ENCODE measurements around the gene FNDC3B. TPM values are rescaled to one million over a fixed set of nuclear protein-coding genes. Genes with fewer than 3 reads are reported as not detected.
A peak's percentile ranks its signal among the peaks of the same experiment; 100 is the strongest.

The FNDC3B gene
- total RNA-seq, 1 donor from 2014 or later = 29.5 TPM

- Histone ChIP-seq H3K27me3 (no peaks in the 10 kb centered on the region), H3K79me2 (ENCODE audit: low read depth) (peaks cover 57% of the 10 kb centered on the region), H4K20me1 (ENCODE audit: low read depth) (peaks cover 15% of the 10 kb centered on the region), H3K9me3 (ENCODE audit: low read depth) (no peaks in the 10 kb centered on the region), H3K4me3 (no peak overlapping the region), H3K9ac (no peak overlapping the region), H3K27ac (peak overlapping the region; percentile 76), H3F3A (ENCODE audit: low read depth) (peaks cover 17% of the 10 kb centered on the region), H3K4me1 (peaks cover 37% of the 10 kb centered on the region), H3K4me2 (peak overlapping the region; percentile 19), H2AFZ (replicated peaks) (no peak overlapping the region), H3K36me3 (no peaks in the 10 kb centered on the region)
- H3K36me3 Mint-ChIP-seq = peaks cover 22% of the 10 kb centered on the region
- TF ChIP-seq EZH2 (IDR thresholded peaks at IDR 0.05) (no peak), EZH2phosphoT487 (IDR thresholded peaks at IDR 0.05) (no peak), CTCF (IDR thresholded peaks at IDR 0.05) (no peak)
- peaks cover 19% of the 10 kb centered on the region for H3K9me3 Mint-ChIP-seq
- H3K27ac Mint-ChIP-seq = no peak overlapping the region
- no peak overlapping the region for H3K4me3 Mint-ChIP-seq
- no peak for DNase-seq (ENCODE audit: low spot score)
- peaks cover 42% of the 10 kb centered on the region for H3K4me1 Mint-ChIP-seq
- no peaks in the 10 kb centered on the region for H3K27me3 Mint-ChIP-seq (ENCODE audit: insufficient read depth, low read depth)
These were observed 108.9 kb downstream of the FNDC3B start for GRCh38 chr3:172148241-172148640.

- no peaks in the 10 kb centered on the region for H3K36me3 ChIP-seq
- H3K27me3 ChIP-seq = no peaks in the 10 kb centered on the region
- H3F3A ChIP-seq (ENCODE audit: low read depth) = peaks cover 17% of the 10 kb centered on the region
- no peaks in the 10 kb centered on the region for H3K9me3 ChIP-seq (ENCODE audit: low read depth)
- no peak overlapping the region for H3K4me3 ChIP-seq
- H4K20me1 ChIP-seq (ENCODE audit: low read depth) = peaks cover 15% of the 10 kb centered on the region
- H3K79me2 ChIP-seq (ENCODE audit: low read depth) = peaks cover 58% of the 10 kb centered on the region
- H3K4me1 ChIP-seq = peaks cover 41% of the 10 kb centered on the region
- Mint-ChIP-seq H3K36me3 (peaks cover 17% of the 10 kb centered on the region), H3K9me3 (peaks cover 15% of the 10 kb centered on the region), H3K27ac (no peak overlapping the region), H3K4me1 (peaks cover 48% of the 10 kb centered on the region), H3K27me3 (ENCODE audit: insufficient read depth, low read depth) (no peaks in the 10 kb centered on the region), H3K4me3 (no peak overlapping the region)
- peak overlapping the region; percentile 76 for H3K27ac ChIP-seq
- DNase-seq (ENCODE audit: low spot score) = peak; percentile 47
- peak overlapping the region; percentile 19 for H3K4me2 ChIP-seq
- no peak overlapping the region for H3K9ac ChIP-seq
- no peak for TF ChIP-seq EZH2phosphoT487 (IDR thresholded peaks at IDR 0.05)
- TF ChIP-seq CTCF (IDR thresholded peaks at IDR 0.05) = no peak
- no peak for TF ChIP-seq EZH2 (IDR thresholded peaks at IDR 0.05)
- H2AFZ ChIP-seq (replicated peaks) = no peak overlapping the region
These were observed 109.6 kb downstream of the FNDC3B start for GRCh38 chr3:172148702-172149565.

DNA sequence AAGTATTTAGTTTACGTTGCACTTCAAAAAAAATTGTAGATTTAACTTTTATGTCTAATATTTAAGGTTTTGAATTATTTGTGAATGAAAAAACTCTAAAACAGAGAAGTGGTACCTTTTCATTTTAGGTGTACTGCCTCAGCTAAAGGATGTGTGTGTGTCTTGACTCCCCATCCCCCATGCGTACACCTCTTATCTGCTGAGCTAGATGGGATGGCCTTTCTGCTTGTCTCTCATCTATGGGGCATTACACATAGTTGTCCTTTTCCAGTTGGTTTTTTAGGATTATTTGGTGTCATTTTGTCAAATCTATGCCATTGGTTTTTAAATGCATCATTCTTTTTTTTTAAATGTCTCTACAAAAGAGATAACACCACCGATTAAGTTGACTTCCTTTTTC lies 110.9 kb downstream of the FNDC3B start:
- Histone ChIP-seq H3K9ac (no peak overlapping the region), H3F3A (ENCODE audit: low read depth) (peaks cover 17% of the 10 kb centered on the region), H2AFZ (replicated peaks) (no peak overlapping the region), H3K4me1 (peaks cover 49% of the 10 kb centered on the region), H3K36me3 (no peaks in the 10 kb centered on the region), H3K27ac (no peak overlapping the region), H4K20me1 (ENCODE audit: low read depth) (peaks cover 17% of the 10 kb centered on the region), H3K27me3 (no peaks in the 10 kb centered on the region), H3K4me3 (no peak overlapping the region), H3K79me2 (ENCODE audit: low read depth) (peaks cover 65% of the 10 kb centered on the region), H3K4me2 (no peak overlapping the region), H3K9me3 (ENCODE audit: low read depth) (no peaks in the 10 kb centered on the region)
- Mint-ChIP-seq H3K27me3 (ENCODE audit: insufficient read depth, low read depth) (no peaks in the 10 kb centered on the region), H3K4me3 (no peak overlapping the region), H3K9me3 (peaks cover 5% of the 10 kb centered on the region), H3K36me3 (peaks cover 6% of the 10 kb centered on the region), H3K27ac (no peak overlapping the region), H3K4me1 (peaks cover 56% of the 10 kb centered on the region)
- DNase-seq (ENCODE audit: low spot score) = no peak
- TF ChIP-seq EZH2 (IDR thresholded peaks at IDR 0.05) (no peak), CTCF (IDR thresholded peaks at IDR 0.05) (no peak), EZH2phosphoT487 (IDR thresholded peaks at IDR 0.05) (no peak)

Data from neural progenitor cell (in vitro differentiated cells).